Smooth muscle cell (in vitro differentiated cells): ENCODE data around the gene ILKAP. TPM values are rescaled to one million over a fixed set of nuclear protein-coding genes. Genes with fewer than 3 reads are reported as not detected.

Source experiments
- DNase-seq: peaks from one replicate; lab custom pipeline; 2025; ENCODE audit not compliant: unreplicated experiment; lab: John Stamatoyannopoulos, UW
- H2AFZ ChIP-seq: fragments of 200-600 bp; sonication (generic); 2 replicates; pipeline ENCODE4 v1.6.0; 2016; ENCODE audit warnings: antibody characterized with exemption, low read depth, mild to moderate bottlenecking
- H3F3A ChIP-seq: fragments of 200-600 bp; sonication (generic); 2 replicates; pipeline ENCODE4 v1.6.0; 2017; ENCODE audit warnings: antibody characterized with exemption, low read depth
- H3K27ac ChIP-seq: fragments of 200-600 bp; sonication (generic); 2 replicates; pipeline ENCODE4 v1.5.1; 2016; ENCODE audit warnings: low read depth, mild to moderate bottlenecking
- H3K27me3 ChIP-seq: fragments of 200-600 bp; sonication (generic); 2 replicates; pipeline ENCODE4 v1.6.1; 2016; ENCODE audit warnings: low read depth, mild to moderate bottlenecking
- H3K36me3 ChIP-seq: fragments of 200-600 bp; sonication (generic); 2 replicates; pipeline ENCODE4 v1.5.1; 2016; ENCODE audit warnings: low read depth
- H3K4me1 ChIP-seq: fragments of 200-600 bp; sonication (generic); 2 replicates; pipeline ENCODE4 v1.5.1; 2016; ENCODE audit warnings: low read depth
- H3K4me2 ChIP-seq: fragments of 200-600 bp; sonication (generic); 2 replicates; pipeline ENCODE4 v1.6.0; 2016; ENCODE audit warnings: mild to moderate bottlenecking
- H3K4me3 ChIP-seq: fragments of 200-600 bp; sonication (generic); 2 replicates; pipeline ENCODE4 v1.5.1; 2016; ENCODE audit warnings: mild to moderate bottlenecking
- H3K79me2 ChIP-seq: fragments of 200-600 bp; sonication (generic); 2 replicates; pipeline ENCODE4 v1.6.0; 2016; ENCODE audit warnings: low read depth, mild to moderate bottlenecking
- H3K9ac ChIP-seq: fragments of 200-600 bp; sonication (generic); 2 replicates; pipeline ENCODE4 v1.6.0; 2016; ENCODE audit warnings: low read depth
- H3K9me3 ChIP-seq: fragments of 200-600 bp; sonication (generic); replicated peaks from 2 replicates; pipeline ENCODE4 v1.5.1; 2016; ENCODE audit warnings: low read depth
- H4K20me1 ChIP-seq: fragments of 200-600 bp; sonication (generic); 2 replicates; pipeline ENCODE4 v1.6.0; 2016; ENCODE audit warnings: low read depth
- CTCF ChIP-seq: fragments of 200-600 bp; sonication (generic); IDR thresholded peaks from 2 replicates; pipeline ENCODE4 v1.5.1; 2017; ENCODE audit warnings: borderline replicate concordance, mild to moderate bottlenecking, antibody characterized with exemption; ENCODE audit not compliant: insufficient read depth, poor library complexity, severe bottlenecking
- WGBS: methylation state at CpG from one replicate; pipeline ENCODE4 v1.1.7; 2016; ENCODE audit warnings: low lambda C conversion rate; 5-methylcytosine and 5-hydroxymethylcytosine counted together
- polyA plus RNA-seq: library from polyadenylated mRNA; unstranded; fragments of >200 nt; fragmentation: Nextera tagmentation; extraction: Ambion mirVana; gene quantifications from 2 replicates; pipeline ENCODE4 v1.2.1, GENCODE V29; 2016
- total RNA-seq: library from RNA; depleted of rRNA; stranded (reverse); fragments of >200 nt; gene quantifications from 2 replicates; pipeline ENCODE4 v1.2.3, GENCODE V29; 2014

The ILKAP gene
- total RNA-seq (11.0 and 12.0 TPM in 2 replicates), polyA plus RNA-seq (21.9 and 23.3 TPM in 2 replicates)

DNA sequence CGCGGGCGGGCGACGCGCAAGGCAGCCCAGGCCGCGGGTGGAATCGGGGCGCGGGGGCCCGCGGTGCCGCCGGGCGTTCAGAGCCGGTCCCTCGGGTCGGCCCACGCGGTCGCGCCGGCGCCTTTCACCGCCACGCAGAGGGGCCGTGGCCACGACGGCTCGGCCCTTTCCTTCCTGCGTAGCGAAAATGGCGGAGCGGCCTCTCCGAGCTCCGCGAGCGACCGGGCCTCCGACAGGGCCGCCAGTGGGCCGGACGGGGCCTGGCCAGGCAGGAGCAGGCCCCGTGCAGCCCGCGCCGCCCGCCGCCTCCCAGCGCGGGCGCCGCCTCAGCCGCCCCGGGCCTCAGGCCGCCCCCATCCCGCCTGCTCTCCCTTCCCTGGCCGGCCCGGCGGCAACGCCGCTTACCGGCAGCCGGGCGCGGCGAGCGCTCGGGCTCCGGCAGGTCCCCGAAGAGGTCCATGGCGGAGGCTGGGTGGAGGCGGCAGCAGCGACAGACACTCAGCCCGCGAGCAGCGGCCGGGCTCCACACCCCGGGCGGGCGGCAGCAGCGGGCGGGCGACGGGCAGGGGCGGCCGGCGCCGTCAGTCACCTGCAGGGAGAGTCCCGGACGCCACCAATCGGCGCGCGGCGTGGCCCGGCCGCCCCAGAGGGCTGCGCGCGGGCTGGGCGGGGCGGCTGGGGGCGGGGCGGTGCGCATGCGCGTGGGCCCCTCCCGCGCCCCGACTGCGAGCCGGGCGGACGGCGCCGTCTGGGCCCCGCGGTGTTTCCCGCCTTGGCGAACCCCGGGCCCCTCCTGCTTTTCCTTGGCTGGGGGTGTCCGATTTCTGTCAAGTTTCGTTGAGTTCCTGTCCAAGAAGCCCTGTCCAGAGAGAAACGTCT, at the start of gene ILKAP:
Gene ILKAP, minus strand, starts transcription at position 602 of the 879 bp plus-strand sequence. Its CDS starts 142 bp downstream, at position 460.
- Histone ChIP-seq H4K20me1 (peaks cover 45% of the 10 kb centered on the region), H3F3A (no peaks in the 10 kb centered on the region), H3K9me3 (no peaks in the 10 kb centered on the region), H3K27ac (peak within 1 kb of the TSS; percentile 30), H3K27me3 (peaks cover 2% of the 10 kb centered on the region), H3K9ac (peak within 1 kb of the TSS; percentile 78), H3K4me1 (peaks cover 7% of the 10 kb centered on the region), H3K4me3 (peak within 1 kb of the TSS; percentile 86), H3K79me2 (peaks cover 48% of the 10 kb centered on the region), H3K36me3 (no peaks in the 10 kb centered on the region), H2AFZ (peak within 1 kb of the TSS; percentile 87), H3K4me2 (peak within 1 kb of the TSS; percentile 92)
- peak; percentile 60 for DNase-seq
- WGBS, result under 1% methylated on average over 82 of the region's 126 CpGs
- no peak for TF ChIP-seq CTCF

- WGBS, result 99% methylated on average over 34 of the region's 35 CpGs
- Histone ChIP-seq H3K4me3 (no peak overlapping the region), H2AFZ (no peak overlapping the region), H3F3A (no peaks in the 10 kb centered on the region), H3K9me3 (no peaks in the 10 kb centered on the region), H4K20me1 (no peaks in the 10 kb centered on the region), H3K27me3 (no peaks in the 10 kb centered on the region), H3K27ac (no peak overlapping the region), H3K4me1 (no peaks in the 10 kb centered on the region), H3K4me2 (no peak overlapping the region), H3K79me2 (no peaks in the 10 kb centered on the region), H3K36me3 (no peaks in the 10 kb centered on the region), H3K9ac (no peak overlapping the region)
- DNase-seq, result no peak
- no peak for TF ChIP-seq CTCF
These were observed 49.5 kb upstream of the ILKAP start for GRCh38 chr2:238252766-238253630.

GRCh38 chr2:238251986-238252385, 48.5 kb upstream of the ILKAP start:
- no peaks in the 10 kb centered on the region for H3K9me3 ChIP-seq
- no peak overlapping the region for H3K4me3 ChIP-seq
- H2AFZ ChIP-seq, result no peak overlapping the region
- H3F3A ChIP-seq, result no peaks in the 10 kb centered on the region
- H4K20me1 ChIP-seq, result no peaks in the 10 kb centered on the region
- no peak for TF ChIP-seq CTCF
- H3K9ac ChIP-seq, result no peak overlapping the region
- H3K4me2 ChIP-seq, result no peak overlapping the region
- H3K27me3 ChIP-seq, result no peaks in the 10 kb centered on the region
- no peak overlapping the region for H3K27ac ChIP-seq
- WGBS, result 91% methylated on average over 11 of the region's 11 CpGs
- H3K36me3 ChIP-seq, result no peaks in the 10 kb centered on the region
- H3K79me2 ChIP-seq, result no peaks in the 10 kb centered on the region
- DNase-seq, result no peak
- no peaks in the 10 kb centered on the region for H3K4me1 ChIP-seq
